ENCODE results near the gene PGC. TPM values are rescaled to one million over a fixed set of nuclear protein-coding genes. Genes with fewer than 3 reads are reported as not detected.
A peak's percentile ranks its signal among the peaks of the same experiment; 100 is the strongest.

Gene PGC
- total RNA-seq, 1 donor from 2014 or later = not detected

GRCh38 chr6:41730531-41731436, 16.4 kb downstream of the PGC start:
- Histone ChIP-seq H3K27ac (replicated peaks) (peak overlapping the region; percentile 33), H3K27me3 (ENCODE audit: low read depth) (no peaks in the 10 kb centered on the region), H3K9me3 (replicated peaks) (no peaks in the 10 kb centered on the region), H3K4me1 (peaks cover 89% of the 10 kb centered on the region), H3K36me3 (no peaks in the 10 kb centered on the region), H3K4me3 (no peak overlapping the region)
- intact Hi-C loops (cut with micrococcal nuclease) = no loop called here
- no peak for DNase-seq
- no peak for TF ChIP-seq CTCF (IDR thresholded peaks at IDR 0.05; ENCODE audit: borderline replicate concordance)

GRCh38 chr6:41729624-41730023, 17.6 kb downstream of the PGC start:
- Histone ChIP-seq H3K27ac (replicated peaks) (peak overlapping the region; percentile 76), H3K9me3 (replicated peaks) (no peaks in the 10 kb centered on the region), H3K4me3 (no peak overlapping the region), H3K36me3 (no peaks in the 10 kb centered on the region), H3K4me1 (peaks cover 93% of the 10 kb centered on the region), H3K27me3 (ENCODE audit: low read depth) (no peaks in the 10 kb centered on the region)
- DNase-seq = no peak
- intact Hi-C loops (cut with micrococcal nuclease) = no loop called here
- no peak for TF ChIP-seq CTCF (IDR thresholded peaks at IDR 0.05; ENCODE audit: borderline replicate concordance)

GRCh38 chr6:41728954-41729353, 18.2 kb downstream of the PGC start:
- intact Hi-C loops (cut with micrococcal nuclease) = no loop called here
- H3K4me3 ChIP-seq = no peak overlapping the region
- TF ChIP-seq CTCF (IDR thresholded peaks at IDR 0.05; ENCODE audit: borderline replicate concordance) = no peak
- peaks cover 100% of the 10 kb centered on the region for H3K4me1 ChIP-seq
- H3K36me3 ChIP-seq = no peaks in the 10 kb centered on the region
- no peak for DNase-seq
- H3K27ac ChIP-seq (replicated peaks) = peak overlapping the region; percentile 76
- H3K9me3 ChIP-seq (replicated peaks) = no peaks in the 10 kb centered on the region
- H3K27me3 ChIP-seq (ENCODE audit: low read depth) = no peaks in the 10 kb centered on the region

- peak overlapping the region; percentile 76 for H3K27ac ChIP-seq (replicated peaks)
- no peaks in the 10 kb centered on the region for H3K36me3 ChIP-seq
- TF ChIP-seq CTCF (IDR thresholded peaks at IDR 0.05; ENCODE audit: borderline replicate concordance) = no peak
- no peak overlapping the region for H3K4me3 ChIP-seq
- DNase-seq = no peak
- no peaks in the 10 kb centered on the region for H3K27me3 ChIP-seq (ENCODE audit: low read depth)
- peaks cover 100% of the 10 kb centered on the region for H3K4me1 ChIP-seq
- no peaks in the 10 kb centered on the region for H3K9me3 ChIP-seq (replicated peaks)
- intact Hi-C loops (cut with micrococcal nuclease) = no loop called here
These were observed 18.9 kb downstream of the PGC start for GRCh38 chr6:41728073-41728936.

DNA sequence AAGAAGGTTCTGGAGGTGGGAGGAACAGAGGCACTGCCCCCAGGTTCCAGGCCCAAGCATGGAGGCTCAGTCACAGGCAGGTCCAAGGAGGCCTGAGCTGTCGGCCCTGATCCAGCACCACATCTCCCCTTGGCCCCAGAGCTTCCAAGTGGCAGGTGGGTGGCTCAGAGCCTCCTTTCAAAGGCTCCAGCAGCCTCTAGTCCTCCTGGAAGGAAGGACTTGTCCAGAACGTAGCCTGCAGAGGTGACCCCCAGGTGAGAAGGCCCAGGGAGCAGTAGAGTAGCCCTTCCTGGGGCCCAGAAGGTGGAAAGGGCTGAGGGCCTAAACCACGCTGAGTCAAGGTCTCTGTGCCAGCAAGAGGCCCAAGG, 19.5 kb downstream of the PGC start:
- H3K4me3 ChIP-seq = no peak overlapping the region
- H3K4me1 ChIP-seq = peaks cover 100% of the 10 kb centered on the region
- no peak for DNase-seq
- TF ChIP-seq CTCF (IDR thresholded peaks at IDR 0.05; ENCODE audit: borderline replicate concordance) = no peak
- H3K9me3 ChIP-seq (replicated peaks) = no peaks in the 10 kb centered on the region
- intact Hi-C loops (cut with micrococcal nuclease) = no loop called here
- peak overlapping the region; percentile 76 for H3K27ac ChIP-seq (replicated peaks)
- H3K36me3 ChIP-seq = no peaks in the 10 kb centered on the region
- no peaks in the 10 kb centered on the region for H3K27me3 ChIP-seq (ENCODE audit: low read depth)

Measured in left ventricle myocardium inferior (tissue), 1 donor.